GM12878 (cell line): Measurements from ENCODE around the gene PID1. TPM values are rescaled to one million over a fixed set of nuclear protein-coding genes. Genes with fewer than 3 reads are reported as not detected.

Experiments used
- ATAC-seq: fragments of 200-7000 bp; cut with Tn5 transposase; 3 replicates; pipeline ENCODE4 v1.9.1; 2020; ENCODE audit warnings: mild to moderate bottlenecking, moderate library complexity
- BruUV-seq: library from RNA; stranded (reverse); fragments of 400-500 nt; replicated peaks from 2 replicates; lab custom pipeline; 2021; lab: Mats Ljungman, UMichigan
- CTCF ChIA-PET: fragments of 300-600 bp; sonication (Branson Sonifier 250); formaldehyde crosslinking; extraction: SDS; loops from one replicate; lab custom pipeline; 2021; ENCODE audit warnings: inconsistent platforms; lab: Yijun Ruan, JAX
- POLR2A ChIA-PET: fragments of 350-600 bp; formaldehyde crosslinking; extraction: SDS; loops from one replicate; lab custom pipeline; 2021; ENCODE audit warnings: inconsistent platforms; lab: Charles Lee
- RAD21 ChIA-PET: fragments of 300-600 bp; sonication (Branson Sonifier 250); formaldehyde crosslinking; loops from one replicate; lab custom pipeline; 2023; ENCODE audit warnings: antibody characterized with exemption; ENCODE audit not compliant: unreplicated experiment; lab: Charles Lee
- SMC1A ChIA-PET: fragments of 300-600 bp; sonication (Branson Sonifier 250); formaldehyde crosslinking; loops from one replicate; lab custom pipeline; 2023; ENCODE audit not compliant: unreplicated experiment, uncharacterized antibody; lab: Charles Lee
- DNase-seq: peaks from one replicate; pipeline ENCODE4 v3.0.0-alpha.2; 2011; ENCODE audit warnings: low read depth, low spot score
- FAIRE-seq: peaks from 3 replicates; lab custom pipeline; 2011; peaks lifted over from hg19 to GRCh38; lab: Jason Lieb, UNC
- H2AFZ ChIP-seq: 2 replicates; pipeline ENCODE4 v1.6.0; 2011; ENCODE audit warnings: low read depth, low read length, control low read depth; ENCODE audit not compliant: control insufficient read depth
- H3K27ac ChIP-seq: 2 replicates; pipeline ENCODE4 v1.5.1; 2011; ENCODE audit warnings: control low read depth; ENCODE audit not compliant: control insufficient read depth, insufficient read depth
- H3K27me3 ChIP-seq, 2 experiments: replicated peaks in 1 of 2; 2 replicates each; pipeline versions ENCODE4 v1.6.0 to v1.6.1; 2011; ENCODE audit warnings: low read length in 1 of 2; ENCODE audit not compliant: control insufficient read depth in 2 of 2, insufficient read depth in 2 of 2
- H3K36me3 ChIP-seq, 2 experiments: 2 replicates each; pipeline ENCODE4 v1.5.1; 2011; ENCODE audit warnings: low read length in 1 of 2; ENCODE audit not compliant: control insufficient read depth in 2 of 2, insufficient read depth in 2 of 2
- H3K4me1 ChIP-seq: 2 replicates; pipeline ENCODE4 v1.6.1; 2011; ENCODE audit warnings: mild to moderate bottlenecking, low read length, moderate library complexity, mixed read lengths; ENCODE audit not compliant: control insufficient read depth, insufficient read depth
- H3K4me2 ChIP-seq: 2 replicates; pipeline ENCODE4 v1.6.0; 2011; ENCODE audit warnings: control low read depth; ENCODE audit not compliant: control insufficient read depth, insufficient read depth
- H3K4me3 ChIP-seq: fragments of 200-600 bp; sonication (generic); 2 replicates; pipeline ENCODE4 v1.5.1; 2016
- H3K79me2 ChIP-seq: 2 replicates; pipeline ENCODE4 v1.6.0; 2011; ENCODE audit warnings: low read length; ENCODE audit not compliant: control insufficient read depth, insufficient read depth
- H3K9ac ChIP-seq: 2 replicates; pipeline ENCODE4 v1.8.0; 2011; ENCODE audit warnings: low read length, control low read depth, mixed read lengths; ENCODE audit not compliant: control insufficient read depth, insufficient read depth
- H3K9me3 ChIP-seq: replicated peaks from 3 replicates; pipeline ENCODE4 v1.5.1; 2011; ENCODE audit warnings: mild to moderate bottlenecking, low read length; ENCODE audit not compliant: control insufficient read depth, insufficient read depth
- H4K20me1 ChIP-seq: 2 replicates; pipeline ENCODE4 v1.6.0; 2011; ENCODE audit not compliant: control insufficient read depth, insufficient read depth
- BCL11A ChIP-seq: IDR thresholded peaks from 2 replicates; pipeline ENCODE4 v1.6.1; 2011; ENCODE audit warnings: low read depth, low read length
- BMI1 ChIP-seq: fragments of 450-650 bp; IDR thresholded peaks from 2 replicates; pipeline ENCODE4 v1.6.1; 2016; ENCODE audit warnings: mild to moderate bottlenecking, moderate library complexity, borderline replicate concordance
- EGR1 ChIP-seq, 2 experiments: IDR thresholded peaks; 1 replicate in 1 of 2; 2 replicates in 1 of 2; pipeline ENCODE4 v1.6.1; 2011 to 2012; ENCODE audit warnings: low read depth in 2 of 2, low read length in 2 of 2, borderline replicate concordance in 1 of 2, mild to moderate bottlenecking in 1 of 2, moderate library complexity in 1 of 2
- EP300 ChIP-seq, 2 experiments: fragments of 150-350 bp in 1 of 2; IDR thresholded peaks; 2 replicates each; pipeline ENCODE4 v1.6.1; 2011 to 2012; ENCODE audit warnings: low read depth in 2 of 2, low read length in 2 of 2, borderline replicate concordance in 1 of 2, improper control_type of control experiment in 1 of 2, inconsistent platforms in 1 of 2; ENCODE audit not compliant: control insufficient read depth in 1 of 2
- NFXL1 ChIP-seq: fragments of 450-650 bp; IDR thresholded peaks from 2 replicates; pipeline ENCODE4 v1.6.1; 2017; ENCODE audit warnings: antibody characterized with exemption, mild to moderate bottlenecking, borderline replicate concordance
- POLR2A ChIP-seq: IDR thresholded peaks from 2 replicates; pipeline ENCODE4 v1.6.1; 2011; ENCODE audit warnings: low read depth, mild to moderate bottlenecking, low read length
- POLR2AphosphoS2 ChIP-seq: IDR thresholded peaks from 2 replicates; pipeline ENCODE4 v1.6.1; 2011; ENCODE audit warnings: low read depth, mild to moderate bottlenecking, low read length, improper control_type of control experiment, moderate library complexity
- RB1 ChIP-seq: fragments of 450-650 bp; formaldehyde crosslinking; IDR thresholded peaks from 2 replicates; pipeline ENCODE4 v1.6.1; 2017; ENCODE audit warnings: mild to moderate bottlenecking, borderline replicate concordance
- SMARCA5 ChIP-seq: fragments of 450-650 bp; IDR thresholded peaks from 2 replicates; pipeline ENCODE4 v1.6.1; 2017; ENCODE audit warnings: mild to moderate bottlenecking
- SREBF1 ChIP-seq: IDR thresholded peaks from 2 replicates; pipeline ENCODE4 v1.6.1; 2012; ENCODE audit warnings: mild to moderate bottlenecking, low read length
- SREBF2 ChIP-seq: IDR thresholded peaks from 2 replicates; pipeline ENCODE4 v1.6.1; 2012; ENCODE audit warnings: mild to moderate bottlenecking, low read length
- TCF12 ChIP-seq: IDR thresholded peaks from 2 replicates; pipeline ENCODE4 v1.6.1; 2011; ENCODE audit warnings: low read depth, mild to moderate bottlenecking, low read length
- WGBS: methylation state at CpG from one replicate; pipeline ENCODE4 v1.1.6; 2016; ENCODE audit warnings: low lambda C conversion rate; ENCODE audit not compliant: insufficient replicate concordance, insufficient coverage; ENCODE audit errors: missing lambda C conversion rate; 5-methylcytosine and 5-hydroxymethylcytosine counted together
- in situ Hi-C: fragments of 300-500 bp; cut with MboI; formaldehyde crosslinking; loops from 9 replicates; pipeline ENCODE4 v1.14.3; 2018; ENCODE audit warnings: mixed read lengths
- intact Hi-C: fragments of 100-400 bp; cut with micrococcal nuclease; formaldehyde crosslinking; loops from one replicate; pipeline ENCODE4 v1.14.2; 2022; ENCODE audit not compliant: unreplicated experiment
- polyA plus RNA-seq, 11 experiments: library from polyadenylated mRNA; depleted of rRNA in 4 of 11; unstranded in 6 of 11; stranded (reverse) in 5 of 11; fragments of >200 nt; fragmentation: Nextera tagmentation in 4 of 11; fragmentation: Illumina TruSeq in 1 of 11; extraction: Ambion mirVana in 4 of 11; extraction: Trizol in 1 of 11; gene quantifications; 1 replicate in 1 of 11; 2 replicates in 10 of 11; pipeline versions ENCODE4 v1.2.1 to v1.2.3, GENCODE V29; 2011 to 2016; ENCODE audit warnings: inconsistent platforms in 2 of 11, missing spikeins in 2 of 11, low read depth in 1 of 11
- total RNA-seq, 4 experiments: library from RNA; depleted of rRNA in 3 of 4; stranded (reverse); fragments of >200 nt in 3 of 4; fragmentation: Illumina TruSeq in 1 of 4; extraction: Trizol in 1 of 4; gene quantifications; 2 replicates each; pipeline versions ENCODE4 v1.2.1 to v1.2.3, GENCODE V29; 2013 to 2021
- TF ChIP-seq, protein P1 (sequence below): fragments of 450-650 bp; IDR thresholded peaks from 2 replicates; pipeline ENCODE4 v1.6.1; 2016; ENCODE audit warnings: mild to moderate bottlenecking
- TF ChIP-seq, protein P2 (sequence below): fragments of 450-650 bp; conservative IDR thresholded peaks from 2 replicates; pipeline ENCODE4 v1.6.1; 2017; ENCODE audit warnings: mild to moderate bottlenecking, moderate library complexity

Gene PID1
- total and polyA plus RNA-seq, 10 of the 15 experiments (the other 5 are each of a cell fraction or from before 2014, with no cell fraction given): not detected

DNA sequence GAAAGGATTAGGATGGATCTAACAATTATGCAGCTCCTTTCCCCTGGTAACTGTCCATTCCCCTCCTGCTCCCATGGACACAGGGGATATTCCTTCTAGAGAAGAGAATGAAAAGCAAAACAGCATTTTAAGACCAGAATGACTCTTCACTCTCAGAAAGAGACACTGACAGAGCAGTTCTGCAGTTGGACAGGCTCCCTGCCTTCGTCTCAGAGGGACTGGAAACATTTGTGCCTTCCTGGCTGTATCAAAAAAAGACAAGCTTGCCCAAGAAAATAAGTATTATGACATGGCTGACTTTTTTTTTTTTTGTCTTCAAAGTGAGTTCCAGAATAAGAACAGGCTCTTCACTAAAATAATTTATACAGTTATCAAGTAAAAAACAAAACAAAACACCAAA is 9.5 kb downstream of the PID1 start:
- ATAC-seq (no peak), DNase-seq (no peak), FAIRE-seq (no peak)
- 0% methylated on average over 1 of the region's 1 CpG for WGBS
- ChIA-PET SMC1A (interaction anchor here (1.2 kb wide), 1 partner anchor 38 kb away, joined by 3 read pairs; no protein-coding TSS in a partner anchor), CTCF (interaction anchor here (0.6 to 3.6 kb wide), 2 partner anchors 12 to 1264 kb away, joined by 3 to 16 read pairs; no protein-coding TSS in a partner anchor), RAD21 (no interaction called here), POLR2A (interaction anchor here (0.7 kb wide), 1 partner anchor 539 kb away, joined by 3 read pairs; no protein-coding TSS in a partner anchor)
- no peak overlapping the region for H2AFZ ChIP-seq
- no peaks in the 10 kb centered on the region for H3K36me3 ChIP-seq
- in situ Hi-C loops (no loop called here), intact Hi-C loops (no loop called here)
- H3K27me3 ChIP-seq: no peaks in the 10 kb centered on the region
- H3K4me2 ChIP-seq: no peak overlapping the region
- no peaks in the 10 kb centered on the region for H4K20me1 ChIP-seq
- H3K79me2 ChIP-seq: no peaks in the 10 kb centered on the region
- H3K9me3 ChIP-seq: no peaks in the 10 kb centered on the region
- H3K4me1 ChIP-seq: no peaks in the 10 kb centered on the region
- H3K9ac ChIP-seq: no peak overlapping the region
- no peak overlapping the region for H3K4me3 ChIP-seq
- TF ChIP-seq BCL11A (no peak), EGR1 (IDR thresholded peaks at IDR 0.05; ENCODE audit: borderline replicate concordance in 1 of 2, low read depth in 2 of 2, low read length in 2 of 2) (no peak), SREBF1 (no peak), EP300 (IDR thresholded peaks at IDR 0.05; ENCODE audit: borderline replicate concordance in 1 of 2, control insufficient read depth in 1 of 2, low read depth in 2 of 2, low read length in 2 of 2) (no peak), TCF12 (no peak), BMI1 (no peak), SREBF2 (no peak), POLR2A (no peak), POLR2AphosphoS2 (no peak), SMARCA5 (no peak), NFXL1 (no peak), RB1 (no peak)
- TF ChIP-seq, protein P1, sequence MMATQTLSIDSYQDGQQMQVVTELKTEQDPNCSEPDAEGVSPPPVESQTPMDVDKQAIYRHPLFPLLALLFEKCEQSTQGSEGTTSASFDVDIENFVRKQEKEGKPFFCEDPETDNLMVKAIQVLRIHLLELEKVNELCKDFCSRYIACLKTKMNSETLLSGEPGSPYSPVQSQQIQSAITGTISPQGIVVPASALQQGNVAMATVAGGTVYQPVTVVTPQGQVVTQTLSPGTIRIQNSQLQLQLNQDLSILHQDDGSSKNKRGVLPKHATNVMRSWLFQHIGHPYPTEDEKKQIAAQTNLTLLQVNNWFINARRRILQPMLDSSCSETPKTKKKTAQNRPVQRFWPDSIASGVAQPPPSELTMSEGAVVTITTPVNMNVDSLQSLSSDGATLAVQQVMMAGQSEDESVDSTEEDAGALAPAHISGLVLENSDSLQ: no peak
- TF ChIP-seq, protein P2, sequence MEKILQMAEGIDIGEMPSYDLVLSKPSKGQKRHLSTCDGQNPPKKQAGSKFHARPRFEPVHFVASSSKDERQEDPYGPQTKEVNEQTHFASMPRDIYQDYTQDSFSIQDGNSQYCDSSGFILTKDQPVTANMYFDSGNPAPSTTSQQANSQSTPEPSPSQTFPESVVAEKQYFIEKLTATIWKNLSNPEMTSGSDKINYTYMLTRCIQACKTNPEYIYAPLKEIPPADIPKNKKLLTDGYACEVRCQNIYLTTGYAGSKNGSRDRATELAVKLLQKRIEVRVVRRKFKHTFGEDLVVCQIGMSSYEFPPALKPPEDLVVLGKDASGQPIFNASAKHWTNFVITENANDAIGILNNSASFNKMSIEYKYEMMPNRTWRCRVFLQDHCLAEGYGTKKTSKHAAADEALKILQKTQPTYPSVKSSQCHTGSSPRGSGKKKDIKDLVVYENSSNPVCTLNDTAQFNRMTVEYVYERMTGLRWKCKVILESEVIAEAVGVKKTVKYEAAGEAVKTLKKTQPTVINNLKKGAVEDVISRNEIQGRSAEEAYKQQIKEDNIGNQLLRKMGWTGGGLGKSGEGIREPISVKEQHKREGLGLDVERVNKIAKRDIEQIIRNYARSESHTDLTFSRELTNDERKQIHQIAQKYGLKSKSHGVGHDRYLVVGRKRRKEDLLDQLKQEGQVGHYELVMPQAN: no peak
- H3K27ac ChIP-seq: no peak overlapping the region
- BruUV-seq: no TSS peak
